Activated CD4-positive, alpha-beta memory T cell treated with anti-CD3 and anti-CD28 coated beads for 36 hours (primary cell): Measurements from ENCODE around the gene ACIN1. TPM values are rescaled to one million over a fixed set of nuclear protein-coding genes. Genes with fewer than 3 reads are reported as not detected.
A peak's percentile ranks its signal among the peaks of the same experiment; 100 is the strongest.

Experiments
- CTCF ChIA-PET: fragments of 350-600 bp; sonication (Branson Sonifier 250); formaldehyde crosslinking; loops from one replicate; lab custom pipeline; 2021; ENCODE audit warnings: antibody characterized with exemption, inconsistent platforms; lab: Charles Lee
- POLR2A ChIA-PET: fragments of 350-600 bp; sonication (Branson Sonifier 250); formaldehyde crosslinking; loops from one replicate; lab custom pipeline; 2021; ENCODE audit warnings: antibody characterized with exemption; lab: Charles Lee
- DNase-seq: peaks from one replicate; pipeline ENCODE4 v3.0.0-alpha.2; 2020
- H3K27ac Mint-ChIP-seq: one replicate; pipeline ENCODE4 v1.8.0; 2021; ENCODE audit warnings: mixed read lengths
- H3K27me3 Mint-ChIP-seq: one replicate; pipeline ENCODE4 v1.8.0; 2021; ENCODE audit warnings: mixed read lengths
- H3K36me3 Mint-ChIP-seq: one replicate; pipeline ENCODE4 v1.8.0; 2021; ENCODE audit warnings: mixed read lengths
- H3K4me1 Mint-ChIP-seq: one replicate; pipeline ENCODE4 v1.8.0; 2021; ENCODE audit warnings: low read depth, mixed read lengths
- H3K4me3 Mint-ChIP-seq: one replicate; pipeline ENCODE4 v1.8.0; 2021; ENCODE audit warnings: mild to moderate bottlenecking, mixed read lengths
- H3K9me3 Mint-ChIP-seq: one replicate; pipeline ENCODE4 v1.8.0; 2021; ENCODE audit warnings: mixed read lengths
- intact Hi-C: fragments of 100-400 bp; cut with micrococcal nuclease; formaldehyde crosslinking; loops from one replicate; pipeline ENCODE4 v1.15.1; 2023
- total RNA-seq, 2 experiments: library from RNA; stranded (reverse); gene quantifications; one replicate each; pipeline ENCODE4 v1.2.3, GENCODE V29; 2021

Gene ACIN1
- total RNA-seq, 2 experiments from 2014 or later = 148 to 157 TPM

- peaks cover 56% of the 10 kb centered on the region for H3K36me3 Mint-ChIP-seq
- no peak overlapping the region for H3K4me3 Mint-ChIP-seq
- ChIA-PET CTCF (interaction anchor here (0.6 to 7.2 kb wide), 5 partner anchors 13 to 129 kb away, joined by 3 to 67 read pairs (median 8); no protein-coding TSS in a partner anchor), POLR2A (no interaction called here)
- no peaks in the 10 kb centered on the region for H3K27me3 Mint-ChIP-seq
- H3K4me1 Mint-ChIP-seq = peaks cover 59% of the 10 kb centered on the region
- intact Hi-C loops = no loop called here
- DNase-seq = no peak
- peak overlapping the region; percentile 23 for H3K27ac Mint-ChIP-seq
- no peaks in the 10 kb centered on the region for H3K9me3 Mint-ChIP-seq
Measured at GRCh38 chr14:23090254-23090636, 4.7 kb downstream of the ACIN1 start.

DNA sequence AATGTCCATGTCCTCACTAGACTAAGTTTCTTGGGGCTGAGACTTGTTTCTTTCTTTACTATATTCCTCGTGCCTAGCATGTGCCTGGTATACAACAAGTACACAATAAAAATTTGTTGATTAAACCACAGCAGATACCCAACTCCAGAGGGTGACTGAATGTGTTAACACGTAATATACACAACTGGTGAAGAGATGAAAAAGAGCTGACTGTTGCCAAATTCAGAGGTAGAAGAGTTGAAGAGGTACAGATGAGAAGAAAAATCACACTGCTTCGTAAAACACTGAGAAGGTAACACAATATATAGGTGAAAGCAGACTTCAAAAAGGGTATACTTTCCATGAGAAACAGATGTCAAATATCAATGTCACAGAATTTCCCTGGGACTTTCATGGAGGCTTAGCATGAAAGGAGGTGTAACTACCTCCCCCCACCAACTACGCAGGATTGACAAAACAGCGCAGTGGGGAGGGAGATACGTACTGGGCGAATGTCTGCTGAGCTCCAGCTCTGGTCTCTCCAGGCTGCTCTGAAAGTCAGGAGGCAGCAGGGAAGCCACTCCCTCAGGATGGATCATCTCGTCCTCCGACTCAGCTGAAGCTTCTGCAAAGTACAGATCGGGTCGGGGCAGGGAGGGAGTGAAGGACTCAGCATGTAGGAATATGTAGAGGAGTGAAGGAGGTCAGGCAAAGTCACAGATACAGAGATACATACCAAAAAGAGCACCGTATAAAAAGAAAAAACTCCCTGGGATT is 5.3 kb downstream of the ACIN1 start:
- DNase-seq = no peak
- Mint-ChIP-seq H3K36me3 (peaks cover 58% of the 10 kb centered on the region), H3K4me3 (no peak overlapping the region), H3K4me1 (peaks cover 65% of the 10 kb centered on the region), H3K9me3 (no peaks in the 10 kb centered on the region), H3K27ac (no peak overlapping the region), H3K27me3 (no peaks in the 10 kb centered on the region)
- POLR2A ChIA-PET = no interaction called here
- intact Hi-C loops = no loop called here
- CTCF ChIA-PET = interaction anchor here (1.8 to 7.2 kb wide), 4 partner anchors 12 to 103 kb away, joined by 6 to 67 read pairs (median 25); no protein-coding TSS in a partner anchor

DNA sequence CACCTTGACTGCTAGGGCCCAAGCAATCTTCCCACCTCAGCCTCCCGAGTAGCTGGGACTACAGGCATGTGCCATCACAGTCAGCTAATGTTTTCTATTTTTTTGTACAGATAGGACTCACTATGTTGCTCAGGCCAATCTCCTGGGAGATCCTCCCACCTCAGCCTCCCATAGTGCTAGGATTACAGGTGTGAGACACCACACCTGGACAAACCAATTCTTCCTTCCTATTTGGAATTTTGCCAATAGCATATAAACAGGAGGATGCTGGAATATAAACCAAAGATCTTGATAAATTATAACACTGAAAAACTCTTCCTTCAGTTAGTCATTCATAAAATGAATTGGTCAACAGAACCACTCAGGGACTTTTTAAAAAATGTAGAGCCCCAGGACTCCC is 8.4 kb downstream of the ACIN1 start:
- no peak overlapping the region for H3K4me3 Mint-ChIP-seq
- H3K9me3 Mint-ChIP-seq = no peaks in the 10 kb centered on the region
- intact Hi-C loops = no loop called here
- no peak for DNase-seq
- peak overlapping the region; percentile 90 for H3K27ac Mint-ChIP-seq
- CTCF ChIA-PET = interaction anchor here (1.0 to 7.2 kb wide), 7 partner anchors 8 to 214 kb away, joined by 4 to 67 read pairs (median 8); partner anchors contain the start of genes ACIN1, C14orf119 and CDH24
- no peaks in the 10 kb centered on the region for H3K27me3 Mint-ChIP-seq
- H3K4me1 Mint-ChIP-seq = peaks cover 46% of the 10 kb centered on the region
- POLR2A ChIA-PET = interaction anchor here (2.3 kb wide), 1 partner anchor 8 kb away, joined by 13 read pairs; the partner anchor contains the start of genes ACIN1 and C14orf119
- peaks cover 51% of the 10 kb centered on the region for H3K36me3 Mint-ChIP-seq

GRCh38 chr14:23085458-23085857 is 9.5 kb downstream of the ACIN1 start:
- Mint-ChIP-seq H3K36me3 (peaks cover 51% of the 10 kb centered on the region), H3K27ac (peak overlapping the region; percentile 90), H3K9me3 (no peaks in the 10 kb centered on the region), H3K4me1 (peaks cover 44% of the 10 kb centered on the region), H3K4me3 (peak overlapping the region; percentile 11), H3K27me3 (no peaks in the 10 kb centered on the region)
- peak; percentile 29 for DNase-seq
- POLR2A ChIA-PET = interaction anchor here (0.6 to 2.3 kb wide), 4 partner anchors 9 to 62 kb away, joined by 3 to 13 read pairs (median 4); partner anchors contain the start of genes ACIN1 and C14orf119
- intact Hi-C loops = loop anchor here (1.0 kb wide), 1 partner anchor 10 kb away; the partner anchor contains the start of genes ACIN1 and C14orf119
- CTCF ChIA-PET = interaction anchor here (0.5 to 7.2 kb wide), 10 partner anchors 8 to 525 kb away, joined by 3 to 67 read pairs (median 4); partner anchors contain the start of genes ACIN1, C14orf119 and CDH24

- H3K4me3 Mint-ChIP-seq = no peak overlapping the region
- peak overlapping the region; percentile 15 for H3K27ac Mint-ChIP-seq
- H3K36me3 Mint-ChIP-seq = peaks cover 50% of the 10 kb centered on the region
- H3K4me1 Mint-ChIP-seq = peaks cover 11% of the 10 kb centered on the region
- intact Hi-C loops = no loop called here
- H3K9me3 Mint-ChIP-seq = no peaks in the 10 kb centered on the region
- CTCF ChIA-PET = interaction anchor here (0.9 to 7.3 kb wide), 4 partner anchors 9 to 86 kb away, joined by 3 to 92 read pairs (median 9); no protein-coding TSS in a partner anchor
- no peaks in the 10 kb centered on the region for H3K27me3 Mint-ChIP-seq
- DNase-seq = no peak
- POLR2A ChIA-PET = interaction anchor here (0.6 kb wide), 1 partner anchor 163 kb away, joined by 3 read pairs; no protein-coding TSS in a partner anchor
Measured at GRCh38 chr14:23080474-23080873, 14.5 kb downstream of the ACIN1 start.

GRCh38 chr14:23079716-23080115 is 15.2 kb downstream of the ACIN1 start:
- Mint-ChIP-seq H3K4me3 (no peak overlapping the region), H3K4me1 (peaks cover 5% of the 10 kb centered on the region), H3K9me3 (no peaks in the 10 kb centered on the region), H3K27ac (peak overlapping the region; percentile 15), H3K36me3 (peaks cover 49% of the 10 kb centered on the region), H3K27me3 (no peaks in the 10 kb centered on the region)
- CTCF ChIA-PET = interaction anchor here (0.9 to 7.3 kb wide), 3 partner anchors 8 to 12 kb away, joined by 3 to 92 read pairs (median 14); no protein-coding TSS in a partner anchor
- POLR2A ChIA-PET = interaction anchor here (1.1 kb wide), 1 partner anchor 13 kb away, joined by 3 read pairs; no protein-coding TSS in a partner anchor
- DNase-seq = no peak
- intact Hi-C loops = no loop called here

DNA sequence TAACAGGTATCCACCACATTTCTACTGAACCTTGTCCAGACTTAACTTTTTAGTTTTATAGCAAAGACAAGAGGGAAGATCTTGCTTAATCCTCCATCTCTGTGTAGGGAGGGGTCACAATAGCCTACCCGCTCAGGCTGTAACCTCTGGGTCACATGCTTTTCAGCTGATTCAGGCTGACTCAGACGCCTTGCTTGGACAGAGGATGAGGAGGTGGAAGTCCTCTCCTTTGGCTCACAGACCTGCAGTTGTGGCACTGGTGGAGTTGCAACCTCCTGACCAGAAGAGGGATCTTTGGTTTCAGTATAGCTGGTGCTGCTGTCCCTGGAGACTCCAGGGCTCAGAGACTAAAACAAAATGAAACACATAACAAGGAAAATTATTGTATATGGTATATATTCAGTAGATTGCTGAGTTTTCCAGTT is 16.2 kb downstream of the ACIN1 start:
- Mint-ChIP-seq H3K4me3 (no peak overlapping the region), H3K27me3 (no peaks in the 10 kb centered on the region), H3K36me3 (peaks cover 51% of the 10 kb centered on the region), H3K9me3 (no peaks in the 10 kb centered on the region), H3K27ac (peak overlapping the region; percentile 28), H3K4me1 (peaks cover 2% of the 10 kb centered on the region)
- DNase-seq = no peak
- intact Hi-C loops = no loop called here
- ChIA-PET CTCF (interaction anchor here (0.6 to 7.3 kb wide), 8 partner anchors 9 to 1229 kb away, joined by 3 to 92 read pairs (median 28); partner anchors contain the start of genes CDH24, CEBPE and CIDEB), POLR2A (interaction anchor here (1.1 kb wide), 1 partner anchor 14 kb away, joined by 3 read pairs; no protein-coding TSS in a partner anchor)

- Mint-ChIP-seq H3K27me3 (no peaks in the 10 kb centered on the region), H3K9me3 (no peaks in the 10 kb centered on the region), H3K27ac (no peak overlapping the region), H3K4me1 (peaks cover 2% of the 10 kb centered on the region), H3K36me3 (peaks cover 51% of the 10 kb centered on the region), H3K4me3 (no peak overlapping the region)
- no peak for DNase-seq
- intact Hi-C loops = no loop called here
- CTCF ChIA-PET = interaction anchor here (0.6 to 7.3 kb wide), 22 partner anchors 10 to 1230 kb away, joined by 3 to 92 read pairs (median 11); partner anchors contain the start of genes ACIN1, AJUBA, C14orf119 and CDH24
- POLR2A ChIA-PET = no interaction called here
Measured at GRCh38 chr14:23077962-23078361, 17.0 kb downstream of the ACIN1 start.

GRCh38 chr14:23076785-23077408 is 18.0 kb downstream of the ACIN1 start:
- no peak overlapping the region for H3K27ac Mint-ChIP-seq
- peaks cover 7% of the 10 kb centered on the region for H3K4me1 Mint-ChIP-seq
- H3K9me3 Mint-ChIP-seq = no peaks in the 10 kb centered on the region
- DNase-seq = no peak
- no peaks in the 10 kb centered on the region for H3K27me3 Mint-ChIP-seq
- ChIA-PET POLR2A (interaction anchor here (1.5 kb wide), 1 partner anchor 9 kb away, joined by 4 read pairs; no protein-coding TSS in a partner anchor), CTCF (interaction anchor here (0.6 to 7.3 kb wide), 39 partner anchors 8 to 244 kb away, joined by 3 to 92 read pairs (median 6); partner anchors contain the start of genes ACIN1, AJUBA, C14orf119 and CDH24)
- peaks cover 52% of the 10 kb centered on the region for H3K36me3 Mint-ChIP-seq
- intact Hi-C loops = loop anchor here (1.0 kb wide), 1 partner anchor 32 kb away; no protein-coding TSS in a partner anchor
- no peak overlapping the region for H3K4me3 Mint-ChIP-seq

DNA sequence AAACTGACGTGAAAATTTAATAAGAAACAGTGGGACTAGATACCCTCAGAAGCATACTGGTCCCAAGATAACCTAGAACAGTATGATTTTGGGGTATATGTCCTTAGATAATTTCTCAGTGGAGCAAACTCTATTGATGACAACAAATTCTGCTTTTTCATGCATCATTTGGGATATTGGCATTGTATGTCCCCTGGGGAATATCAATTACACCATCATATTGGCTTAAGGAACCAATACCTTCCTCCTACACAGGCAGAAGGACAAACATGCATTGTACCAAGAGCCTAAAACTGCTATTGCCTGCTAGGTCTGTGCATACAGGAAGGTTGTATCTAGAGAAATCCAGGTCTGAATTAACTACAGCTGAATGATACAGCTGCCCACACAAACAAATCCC is 20.0 kb downstream of the ACIN1 start:
- no peak overlapping the region for H3K4me3 Mint-ChIP-seq
- no peak for DNase-seq
- H3K4me1 Mint-ChIP-seq = peaks cover 23% of the 10 kb centered on the region
- H3K27me3 Mint-ChIP-seq = no peaks in the 10 kb centered on the region
- POLR2A ChIA-PET = no interaction called here
- H3K36me3 Mint-ChIP-seq = peaks cover 50% of the 10 kb centered on the region
- intact Hi-C loops = no loop called here
- H3K27ac Mint-ChIP-seq = no peak overlapping the region
- CTCF ChIA-PET = interaction anchor here (1.0 to 5.2 kb wide), 4 partner anchors 13 to 45 kb away, joined by 3 to 65 read pairs (median 42); partner anchors contain the start of genes CDH24 and CEBPE
- no peaks in the 10 kb centered on the region for H3K9me3 Mint-ChIP-seq
